AG04449 (cell line): ENCODE results near the gene LRMDA.

Source experiments
- CTCF ChIA-PET: fragments of 350-600 bp; formaldehyde crosslinking; extraction: SDS; loops from one replicate; lab custom pipeline; 2021; ENCODE audit warnings: antibody characterized with exemption; lab: Yijun Ruan, JAX
- POLR2A ChIA-PET: fragments of 400-600, 350-600 bp; formaldehyde crosslinking; extraction: SDS; loops from one replicate; lab custom pipeline; 2020; ENCODE audit warnings: antibody characterized with exemption, inconsistent platforms; lab: Yijun Ruan, JAX
- DNase-seq: peaks from one replicate; pipeline ENCODE4 v3.0.0-alpha.2; 2010; ENCODE audit warnings: low read depth, low spot score
- H3K4me3 ChIP-seq: 2 replicates; pipeline ENCODE4 v1.5.1; 2011; ENCODE audit warnings: low read depth, mild to moderate bottlenecking, control low read depth, low read length
- CTCF ChIP-seq: IDR thresholded peaks from one replicate; pipeline ENCODE4 v1.5.1; 2011; ENCODE audit warnings: mild to moderate bottlenecking, moderate library complexity, low read length, control low read depth, inconsistent platforms; ENCODE audit not compliant: insufficient read depth; ENCODE audit errors: missing control alignments

LRMDA gene

GRCh38 chr10:75994357-75995040 is 563.1 kb downstream of the LRMDA start:
- CTCF ChIA-PET: interaction anchor here (0.9 kb wide), 1 partner anchor 42 kb away, joined by 3 read pairs; no protein-coding TSS in a partner anchor
- TF ChIP-seq CTCF: no peak

DNA sequence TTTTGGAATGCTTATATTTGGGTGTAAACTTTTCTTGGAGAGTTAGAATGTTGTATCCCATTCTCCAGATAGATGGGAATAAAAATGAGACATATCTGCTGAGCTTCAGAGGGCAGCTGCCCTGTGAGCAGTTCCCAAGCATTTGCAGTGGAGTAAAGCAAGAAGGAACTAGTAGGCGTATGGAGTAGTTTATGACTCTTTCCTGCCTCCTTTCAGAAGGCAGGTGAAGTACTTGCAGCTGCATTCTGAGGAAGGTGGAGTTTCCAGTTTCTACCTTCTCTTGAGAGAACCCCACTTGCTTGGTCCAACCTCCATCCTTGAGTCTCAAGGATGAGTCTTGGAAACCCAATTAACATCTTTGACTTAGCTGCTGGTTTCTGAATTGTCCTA is 563.6 kb downstream of the LRMDA start:
- ChIA-PET CTCF (interaction anchor here (0.9 kb wide), 1 partner anchor 42 kb away, joined by 3 read pairs; no protein-coding TSS in a partner anchor), POLR2A (no interaction called here)
- no peak for DNase-seq
- no peak for TF ChIP-seq CTCF
- no peak overlapping the region for H3K4me3 ChIP-seq

More at GRCh38 chr10:75994357-75995040, 563.1 kb downstream of the LRMDA start:
- POLR2A ChIA-PET: no interaction called here
- no peak for DNase-seq
- no peak overlapping the region for H3K4me3 ChIP-seq

- no peak for DNase-seq
- H3K4me3 ChIP-seq: no peak overlapping the region
- CTCF ChIA-PET: no interaction called here
- POLR2A ChIA-PET: no interaction called here
- TF ChIP-seq CTCF: no peak
Measured at GRCh38 chr10:75995720-75996119, 564.3 kb downstream of the LRMDA start.

DNA sequence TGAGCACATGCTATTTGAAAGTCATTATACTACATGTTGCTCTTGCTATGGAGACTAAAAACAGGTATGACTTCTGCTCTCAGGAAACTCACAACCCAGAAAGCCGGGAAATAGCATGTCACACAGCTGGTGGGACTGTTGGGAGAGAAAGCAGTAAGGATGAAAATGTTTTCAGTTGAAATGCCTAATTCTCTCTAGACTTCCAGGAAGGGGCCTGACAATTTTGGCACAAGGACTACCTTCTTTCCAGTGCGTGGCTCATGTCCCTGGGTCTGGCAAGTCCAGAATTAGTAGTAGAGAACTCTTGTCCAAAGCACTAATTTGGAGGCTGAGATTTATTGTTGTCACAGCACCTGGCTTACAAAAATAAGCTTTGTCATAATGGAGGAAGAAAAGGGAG is 567.6 kb downstream of the LRMDA start:
- H3K4me3 ChIP-seq: no peak overlapping the region
- no peak for TF ChIP-seq CTCF
- ChIA-PET POLR2A (no interaction called here), CTCF (no interaction called here)
- no peak for DNase-seq

DNA sequence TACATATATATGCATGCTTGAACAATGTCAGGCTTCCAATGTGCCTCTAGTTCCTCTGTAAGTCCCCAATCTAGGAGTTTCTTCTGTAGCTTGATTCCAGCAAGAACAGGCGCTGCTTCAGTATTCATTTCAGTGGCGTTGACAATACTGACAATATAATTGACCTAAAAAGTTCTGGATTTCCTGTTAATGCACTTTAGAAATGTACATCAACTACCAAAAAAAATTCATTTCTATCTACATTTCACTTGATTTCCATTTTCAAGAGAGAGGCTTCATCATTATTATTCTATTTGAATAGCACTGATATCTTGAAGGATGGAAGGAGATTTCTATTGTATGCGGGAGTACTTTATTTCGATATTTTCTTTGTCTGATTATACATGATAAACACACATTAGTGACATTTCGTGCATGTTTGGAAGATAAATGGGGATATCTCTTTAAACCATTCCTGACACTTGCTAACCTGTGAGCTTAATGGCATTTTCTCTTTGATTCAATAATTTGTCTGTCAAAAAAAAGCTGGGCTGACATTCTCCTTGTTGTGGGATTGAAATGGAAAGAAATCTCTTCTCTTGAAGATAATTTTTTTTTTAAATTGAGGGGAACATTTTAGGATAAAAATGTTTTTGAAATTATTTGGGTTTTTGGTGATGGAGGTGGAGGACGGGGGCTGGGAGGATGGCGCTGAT is 568.2 kb downstream of the LRMDA start:
- no peak for TF ChIP-seq CTCF
- no peak overlapping the region for H3K4me3 ChIP-seq
- DNase-seq: no peak
- ChIA-PET CTCF (no interaction called here), POLR2A (no interaction called here)

- no peak for TF ChIP-seq CTCF
- no peak overlapping the region for H3K4me3 ChIP-seq
- CTCF ChIA-PET: no interaction called here
- no peak for DNase-seq
- POLR2A ChIA-PET: no interaction called here
Measured at GRCh38 chr10:76000550-76000949, 569.1 kb downstream of the LRMDA start.
